ENCODE data around the gene NTM.

DNA sequence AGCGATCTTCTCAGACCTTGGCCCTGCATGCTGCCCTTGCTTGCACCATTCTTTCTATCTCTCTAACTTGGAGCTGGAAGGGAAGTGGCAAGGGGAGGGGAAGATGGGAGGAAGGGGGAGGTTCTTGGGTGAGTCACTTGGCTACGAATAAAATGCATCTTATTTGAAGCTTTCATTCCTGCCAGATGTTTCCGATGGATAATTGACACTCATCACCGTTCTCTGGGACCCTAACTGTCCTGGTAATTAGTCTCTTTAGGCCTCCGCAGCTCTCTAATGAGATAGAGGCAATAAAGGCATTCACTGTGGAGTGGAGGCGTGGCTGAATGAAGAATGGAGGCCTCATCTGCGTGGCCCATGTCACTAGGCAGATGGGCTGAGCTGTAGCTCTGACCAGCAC lies 960.1 kb downstream of the NTM start:
- no peak for TF ChIP-seq POLR2A (IDR thresholded peaks at IDR 0.05; ENCODE audit: low read depth, low read length)
- no peak for TF ChIP-seq TAF1 (IDR thresholded peaks at IDR 0.05; ENCODE audit: low read depth, low read length)
- TF ChIP-seq SPI1 (IDR thresholded peaks at IDR 0.05; ENCODE audit: low read depth, low read length) = no peak
- no peak for TF ChIP-seq POLR2AphosphoS5 (IDR thresholded peaks at IDR 0.05; ENCODE audit: low read depth, low read length)
- no peak for TF ChIP-seq POU2F2 (IDR thresholded peaks at IDR 0.05; ENCODE audit: low read depth, low read length)

Measured in GM12891 (cell line).